Suppressor macrophage treated with lipopolysaccharide for 4 hours (primary cell): ENCODE measurements around the gene PLAC1.
A peak's percentile ranks its signal among the peaks of the same experiment; 100 is the strongest.

Experiments used
- DNase-seq: peaks from one replicate; pipeline ENCODE4 v3.0.0-alpha.2; 2020

PLAC1 gene

GRCh38 chrX:134537179-134537955 is 120.9 kb downstream of the PLAC1 start:
- no peak for DNase-seq

GRCh38 chrX:134533952-134534351 is 124.3 kb downstream of the PLAC1 start:
- DNase-seq, result no peak

GRCh38 chrX:134533352-134533751 is 124.9 kb downstream of the PLAC1 start:
- DNase-seq, result no peak

- DNase-seq, result no peak
These were observed 127.4 kb downstream of the PLAC1 start for GRCh38 chrX:134530845-134531244.

GRCh38 chrX:134529481-134529880 is 128.8 kb downstream of the PLAC1 start:
- DNase-seq, result no peak

GRCh38 chrX:134528960-134529359 is 129.3 kb downstream of the PLAC1 start:
- no peak for DNase-seq

- no peak for DNase-seq
These were observed 131.9 kb downstream of the PLAC1 start for GRCh38 chrX:134526399-134526798.

GRCh38 chrX:134525086-134525792 is 133.0 kb downstream of the PLAC1 start:
- DNase-seq, result no peak

GRCh38 chrX:134524181-134524580 is 134.1 kb downstream of the PLAC1 start:
- no peak for DNase-seq

GRCh38 chrX:134520860-134521390 is 137.3 kb downstream of the PLAC1 start:
- peak; percentile 45 for DNase-seq
